ENCODE results near the gene MEGF11. TPM values are rescaled to one million over a fixed set of nuclear protein-coding genes. Genes with fewer than 3 reads are reported as not detected.

MEGF11 gene
- polyA plus RNA-seq, 1 of the 3 experiments (the other 2 are of a cell fraction) = not detected

- Histone ChIP-seq H3K27ac (ENCODE audit: low read depth in 2 of 2, low read length in 1 of 2) (no peak overlapping the region), H3K27me3 (ENCODE audit: insufficient read depth) (peaks cover 10% of the 10 kb centered on the region; the same call in 1 of the 2 replicates), H3K9me2 (no peaks in the 10 kb centered on the region), H4K20me1 (ENCODE audit: insufficient read depth) (no peaks in the 10 kb centered on the region), H3K4me1 (ENCODE audit: control insufficient read depth in 1 of 2, insufficient read depth in 2 of 2, low read depth in 1 of 2, low read length in 1 of 2) (peaks cover 0 to 11% of the 10 kb centered on the region in 2 experiments; a peak in 1 of 4 replicates), H3K4me3 (ENCODE audit: low read depth in 2 of 2, low read length in 1 of 2) (no peak overlapping the region; a peak in 1 of 4 replicates), H3K4me2 (no peak overlapping the region), H3K36me3 (replicated peaks in 1 of 2; ENCODE audit: control insufficient read depth in 1 of 2, insufficient read depth in 2 of 2, low read length in 1 of 2) (no peaks in the 10 kb centered on the region), H3K9ac (no peak overlapping the region), H3F3A (replicated peaks; ENCODE audit: insufficient read depth) (no peaks in the 10 kb centered on the region), H2AFZ (ENCODE audit: low read depth) (no peak overlapping the region), H3K9me3 (no peaks in the 10 kb centered on the region), H3K79me2 (ENCODE audit: insufficient read depth) (no peaks in the 10 kb centered on the region)
- WGBS (ENCODE audit: low lambda C conversion rate) = 74% methylated on average over 9 of the region's 9 CpGs
- no peak for DNase-seq
- ChIA-PET POLR2A (no interaction called here), CTCF (interaction anchor here (0.6 to 2.3 kb wide), 28 partner anchors 9 to 309 kb away, joined by 3 to 10 read pairs (median 4); no protein-coding TSS in a partner anchor)
- TF ChIP-seq EP300 (IDR thresholded peaks at IDR 0.05; ENCODE audit: borderline replicate concordance in 1 of 2, low read depth in 1 of 2, low read length in 1 of 2) (no peak), RXRA (IDR thresholded peaks at IDR 0.05; ENCODE audit: borderline replicate concordance, low read depth) (no peak), SIN3A (IDR thresholded peaks at IDR 0.05; ENCODE audit: borderline replicate concordance, low read depth, low read length) (no peak), NFIC (IDR thresholded peaks at IDR 0.05; ENCODE audit: borderline replicate concordance) (no peak), ZBTB33 (IDR thresholded peaks at IDR 0.05; ENCODE audit: borderline replicate concordance, low read depth) (no peak), CHD2 (IDR thresholded peaks at IDR 0.05; ENCODE audit: low read length, partially characterized antibody) (no peak), POLR2AphosphoS5 (IDR thresholded peaks at IDR 0.05; ENCODE audit: low read depth, low read length) (no peak), RAD21 (IDR thresholded peaks at IDR 0.05; ENCODE audit: low read length) (no peak), GATA2 (CRISPR knock-in tag; IDR thresholded peaks at IDR 0.05) (no peak), CTCF (IDR thresholded peaks at IDR 0.05) (no peak), EZH2phosphoT487 (IDR thresholded peaks at IDR 0.05; ENCODE audit: borderline replicate concordance, low read depth) (no peak), RCOR1 (IDR thresholded peaks at IDR 0.05; ENCODE audit: low read length) (no peak), TCF12 (IDR thresholded peaks at IDR 0.05) (no peak), GABPA (IDR thresholded peaks at IDR 0.05; ENCODE audit: low read depth) (no peak), TAF1 (IDR thresholded peaks at IDR 0.05; ENCODE audit: borderline replicate concordance, low read depth, low read length) (no peak), MAX (IDR thresholded peaks at IDR 0.05; ENCODE audit: low read depth) (no peak), SMC3 (IDR thresholded peaks at IDR 0.05; ENCODE audit: low read depth, low read length) (no peak), ELF1 (IDR thresholded peaks at IDR 0.05) (no peak)
- TF ChIP-seq, protein P1, sequence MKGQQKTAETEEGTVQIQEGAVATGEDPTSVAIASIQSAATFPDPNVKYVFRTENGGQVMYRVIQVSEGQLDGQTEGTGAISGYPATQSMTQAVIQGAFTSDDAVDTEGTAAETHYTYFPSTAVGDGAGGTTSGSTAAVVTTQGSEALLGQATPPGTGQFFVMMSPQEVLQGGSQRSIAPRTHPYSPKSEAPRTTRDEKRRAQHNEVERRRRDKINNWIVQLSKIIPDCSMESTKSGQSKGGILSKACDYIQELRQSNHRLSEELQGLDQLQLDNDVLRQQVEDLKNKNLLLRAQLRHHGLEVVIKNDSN (IDR thresholded peaks at IDR 0.05; ENCODE audit: borderline replicate concordance, low read depth) = no peak
- TF ChIP-seq, protein P2, sequence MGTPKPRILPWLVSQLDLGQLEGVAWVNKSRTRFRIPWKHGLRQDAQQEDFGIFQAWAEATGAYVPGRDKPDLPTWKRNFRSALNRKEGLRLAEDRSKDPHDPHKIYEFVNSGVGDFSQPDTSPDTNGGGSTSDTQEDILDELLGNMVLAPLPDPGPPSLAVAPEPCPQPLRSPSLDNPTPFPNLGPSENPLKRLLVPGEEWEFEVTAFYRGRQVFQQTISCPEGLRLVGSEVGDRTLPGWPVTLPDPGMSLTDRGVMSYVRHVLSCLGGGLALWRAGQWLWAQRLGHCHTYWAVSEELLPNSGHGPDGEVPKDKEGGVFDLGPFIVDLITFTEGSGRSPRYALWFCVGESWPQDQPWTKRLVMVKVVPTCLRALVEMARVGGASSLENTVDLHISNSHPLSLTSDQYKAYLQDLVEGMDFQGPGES (IDR thresholded peaks at IDR 0.05; ENCODE audit: low read depth, low read length) = no peak
Measured at GRCh38 chr15:65982627-65983322, 270.8 kb downstream of the MEGF11 start.
